Ishikawa (cell line): ENCODE data around the gene PLCB1.

ENCODE experiments used
- CEBPB ChIP-seq: IDR thresholded peaks from 2 replicates; pipeline ENCODE4 v1.6.1; 2012
- EP300 ChIP-seq: IDR thresholded peaks from 2 replicates; pipeline ENCODE4 v1.6.1; 2012; ENCODE audit warnings: borderline replicate concordance
- FOXM1 ChIP-seq: IDR thresholded peaks from 2 replicates; pipeline ENCODE4 v1.6.1; 2012; ENCODE audit warnings: low read depth, borderline replicate concordance
- MAX ChIP-seq: IDR thresholded peaks from 2 replicates; pipeline ENCODE4 v1.6.1; 2012
- RAD21 ChIP-seq: IDR thresholded peaks from 2 replicates; pipeline ENCODE4 v1.6.1; 2012; ENCODE audit warnings: low read depth
- REST ChIP-seq: IDR thresholded peaks from 2 replicates; pipeline ENCODE4 v1.6.1; 2012; ENCODE audit warnings: low read depth, mild to moderate bottlenecking
- TAF1 ChIP-seq: IDR thresholded peaks from 2 replicates; pipeline ENCODE4 v1.6.1; 2012; ENCODE audit warnings: low read depth, mild to moderate bottlenecking
- TCF12 ChIP-seq: IDR thresholded peaks from 2 replicates; pipeline ENCODE4 v1.6.1; 2012; ENCODE audit warnings: low read depth

DNA sequence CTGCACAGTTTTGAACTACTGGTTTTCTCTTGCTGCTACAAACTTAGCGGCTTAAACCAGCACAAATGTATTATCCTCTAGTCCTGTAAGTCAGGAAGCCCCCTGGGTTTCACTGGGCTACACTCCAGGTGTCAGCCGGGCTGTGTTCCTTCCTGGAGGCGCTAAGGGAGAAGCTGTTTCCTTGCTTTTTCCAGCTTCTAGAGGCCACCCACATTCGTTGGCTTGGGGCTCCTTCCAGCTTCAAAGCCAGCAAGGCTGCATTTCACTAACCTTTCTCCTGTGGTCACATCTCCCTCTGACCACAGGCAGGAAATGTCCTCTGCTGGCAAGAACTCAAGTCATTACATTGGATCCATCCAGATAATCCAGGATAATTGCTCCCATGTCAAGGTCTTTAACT is 586.2 kb downstream of the PLCB1 start:
- TF ChIP-seq FOXM1 (no peak), REST (no peak), EP300 (no peak), RAD21 (no peak), TCF12 (no peak), TAF1 (no peak), MAX (no peak), CEBPB (no peak)
